HG03378 (cell line): ENCODE data around the gene PARP16.
"Not testable (repeated sequence)": the region's sequence is repeated elsewhere in the genome, so short reads cannot be mapped to it uniquely, and the experiment has no call there.

Experiments
- ATAC-seq: cut with Tn5 transposase; IDR thresholded peaks from one replicate; pipeline ENCODE4 v1.9.1; 2021; ENCODE audit warnings: mild to moderate bottlenecking, moderate library complexity; ENCODE audit not compliant: unreplicated experiment

Gene PARP16

GRCh38 chr15:65245096-65245856 is 41.4 kb downstream of the PARP16 start:
- ATAC-seq = no peak

- no peak for ATAC-seq
These were observed 42.0 kb downstream of the PARP16 start for GRCh38 chr15:65244638-65245037.

- not testable (repeated sequence) for ATAC-seq
These were observed 50.2 kb downstream of the PARP16 start for GRCh38 chr15:65236443-65236842.

- ATAC-seq = no peak
These were observed 53.0 kb downstream of the PARP16 start for GRCh38 chr15:65233696-65234095.

GRCh38 chr15:65232520-65232919 is 54.2 kb downstream of the PARP16 start:
- ATAC-seq = no peak

- no peak for ATAC-seq
These were observed 55.4 kb downstream of the PARP16 start for GRCh38 chr15:65231306-65231705.

- ATAC-seq = not testable (repeated sequence)
These were observed 59.8 kb downstream of the PARP16 start for GRCh38 chr15:65226901-65227300.

- no peak for ATAC-seq
These were observed 60.5 kb downstream of the PARP16 start for GRCh38 chr15:65226221-65226620.

- no peak for ATAC-seq
These were observed 62.7 kb downstream of the PARP16 start for GRCh38 chr15:65223996-65224395.

GRCh38 chr15:65222891-65223290 is 63.8 kb downstream of the PARP16 start:
- ATAC-seq = no peak

- ATAC-seq = no peak
These were observed 65.0 kb downstream of the PARP16 start for GRCh38 chr15:65221697-65222096.

- ATAC-seq = no peak
These were observed 67.5 kb downstream of the PARP16 start for GRCh38 chr15:65219137-65219536.

GRCh38 chr15:65217526-65218482 is 68.9 kb downstream of the PARP16 start:
- ATAC-seq = no peak

GRCh38 chr15:65215496-65215895 is 71.2 kb downstream of the PARP16 start:
- no peak for ATAC-seq

- no peak for ATAC-seq
These were observed 72.7 kb downstream of the PARP16 start for GRCh38 chr15:65214010-65214409.

- ATAC-seq = no peak
These were observed 73.4 kb downstream of the PARP16 start for GRCh38 chr15:65213241-65213640.

- ATAC-seq = no peak
These were observed 74.6 kb downstream of the PARP16 start for GRCh38 chr15:65212097-65212496.

- no peak for ATAC-seq
These were observed 75.2 kb downstream of the PARP16 start for GRCh38 chr15:65211482-65211982.

GRCh38 chr15:65210770-65211481 is 75.8 kb downstream of the PARP16 start, which contains the start of gene CILP:
Gene CILP (minus strand): TSS chr15:65211473. CDS start chr15:65209755, 1,718 bp downstream.
- ATAC-seq = no peak

- ATAC-seq = no peak
These were observed 76.7 kb downstream of the PARP16 start for GRCh38 chr15:65209701-65210643.
